Subcutaneous abdominal adipose tissue (tissue), 5 donors: ENCODE data around the gene RUNDC1.
"Not testable (repeated sequence)": the region's sequence is repeated elsewhere in the genome, so short reads cannot be mapped to it uniquely, and the experiment has no call there.

Source experiments
- H3K27ac ChIP-seq: one replicate; pipeline ENCODE4 v1.7.0; 2013; ENCODE audit warnings: low read depth, mild to moderate bottlenecking, inconsistent platforms, low read length, moderate library complexity
- H3K27me3 ChIP-seq, 5 donors: one replicate each; pipeline ENCODE4 v1.7.0; 2013; ENCODE audit warnings: low read length in 5 of 5, inconsistent platforms in 1 of 5; ENCODE audit not compliant: control insufficient read depth in 5 of 5, insufficient read depth in 4 of 5
- H3K36me3 ChIP-seq, 5 donors: one replicate each; pipeline ENCODE4 v1.7.0; 2013; ENCODE audit warnings: low read length in 5 of 5; ENCODE audit not compliant: control insufficient read depth in 5 of 5, insufficient read depth in 5 of 5
- H3K4me1 ChIP-seq, 5 donors: one replicate each; pipeline ENCODE4 v1.7.0; 2013; ENCODE audit warnings: low read length in 5 of 5, mild to moderate bottlenecking in 3 of 5, moderate library complexity in 1 of 5; ENCODE audit not compliant: control insufficient read depth in 5 of 5, insufficient read depth in 5 of 5
- H3K4me3 ChIP-seq, 5 donors: one replicate each; pipeline ENCODE4 v1.7.0; 2013; ENCODE audit warnings: low read length in 5 of 5, low read depth in 1 of 5
- H3K9ac ChIP-seq, 5 donors: one replicate each; pipeline ENCODE4 v1.7.0; 2013; ENCODE audit warnings: low read length in 5 of 5, mild to moderate bottlenecking in 4 of 5, moderate library complexity in 3 of 5
- H3K9me3 ChIP-seq, 5 donors: one replicate each; pipeline ENCODE4 v1.7.0; 2013; ENCODE audit warnings: low read length in 5 of 5; ENCODE audit not compliant: control insufficient read depth in 5 of 5
- donor health status: healthy.
- donor health status: healthy.
- donor health status: healthy.
- donor health status: healthy.
- donor health status: healthy.

Gene RUNDC1

GRCh38 chr17:42971589-42971988, 8.8 kb upstream of the RUNDC1 start:
- Histone ChIP-seq H3K9ac (no peak overlapping the region), H3K4me3 (no peak overlapping the region), H3K36me3 (no peaks in the 10 kb centered on the region), H3K27ac (no peak overlapping the region), H3K27me3 (no peaks in the 10 kb centered on the region), H3K4me1 (no peaks in the 10 kb centered on the region), H3K9me3 (no peaks in the 10 kb centered on the region)

GRCh38 chr17:42973323-42973722, 7.0 kb upstream of the RUNDC1 start:
- H3K9me3 ChIP-seq, H3K4me1 ChIP-seq, H3K4me3 ChIP-seq, H3K27me3 ChIP-seq, H3K9ac ChIP-seq, H3K36me3 ChIP-seq, H3K27ac ChIP-seq: not testable (repeated sequence)

- Histone ChIP-seq H3K36me3 (no peaks in the 10 kb centered on the region), H3K9ac (no peak overlapping the region), H3K27ac (no peak overlapping the region)
Observed at GRCh38 chr17:42975265-42975664, 5.1 kb upstream of the RUNDC1 start.

GRCh38 chr17:42975701-42976100, 4.7 kb upstream of the RUNDC1 start:
- H3K9ac ChIP-seq, H3K9me3 ChIP-seq, H3K27ac ChIP-seq, H3K4me3 ChIP-seq, H3K27me3 ChIP-seq, H3K36me3 ChIP-seq: not testable (repeated sequence)
- H3K4me1 ChIP-seq = peaks cover 0 to 11% (median 9%) of the 10 kb centered on the region in 5 donors

More at GRCh38 chr17:42975265-42975664, 5.1 kb upstream of the RUNDC1 start:
- Histone ChIP-seq H3K4me1 (peaks cover 0 to 9% (median 9%) of the 10 kb centered on the region in 5 donors), H3K4me3 (no peak overlapping the region), H3K27me3 (no peaks in the 10 kb centered on the region), H3K9me3 (no peaks in the 10 kb centered on the region)

- Histone ChIP-seq H3K27ac (peak within 1 kb of the TSS; percentile 69), H3K4me3 (peak within 1 kb of the TSS; percentile 82 to 95 (median 88)), H3K4me1 (peaks cover 0 to 36% (median 32%) of the 10 kb centered on the region in 5 donors), H3K36me3 (no peaks in the 10 kb centered on the region), H3K9ac (peak within 1 kb of the TSS in 4 of 5 donors; percentile 84 to 89 (median 87)), H3K9me3 (no peaks in the 10 kb centered on the region), H3K27me3 (no peaks in the 10 kb centered on the region)
Observed at GRCh38 chr17:42979511-42980273, 673 bp upstream of the RUNDC1 start, which contains the start of gene PTGES3L. PTGES3L (minus strand) TSS chr17:42980080; CDS start chr17:42980053, 27 bp downstream.

- H3K4me3 ChIP-seq = peak overlapping the region; percentile 82 to 95 (median 88)
- H3K27me3 ChIP-seq = no peaks in the 10 kb centered on the region
- H3K4me1 ChIP-seq = peaks cover 0 to 46% (median 43%) of the 10 kb centered on the region in 5 donors
- no peaks in the 10 kb centered on the region for H3K9me3 ChIP-seq
- H3K27ac ChIP-seq = peak overlapping the region; percentile 69
- H3K9ac ChIP-seq = peak overlapping the region; percentile 53 to 89 (median 87)
- H3K36me3 ChIP-seq = no peaks in the 10 kb centered on the region
Observed at GRCh38 chr17:42980766-42981397, 517 bp downstream of the RUNDC1 start.

GRCh38 chr17:42982266-42982665, 1.9 kb downstream of the RUNDC1 start:
- peaks cover 0 to 56% (median 54%) of the 10 kb centered on the region in 5 donors for H3K4me1 ChIP-seq
- peak overlapping the region in 2 of 5 donors; percentile 88 to 90 for H3K4me3 ChIP-seq
- no peaks in the 10 kb centered on the region for H3K9me3 ChIP-seq
- peaks cover 0 to 4% (median 3%) of the 10 kb centered on the region in 5 donors for H3K36me3 ChIP-seq
- H3K27ac ChIP-seq = no peak overlapping the region
- H3K27me3 ChIP-seq = no peaks in the 10 kb centered on the region
- no peak overlapping the region for H3K9ac ChIP-seq

- Histone ChIP-seq H3K9me3 (no peaks in the 10 kb centered on the region), H3K27me3 (no peaks in the 10 kb centered on the region), H3K36me3 (peaks cover 5 to 31% (median 25%) of the 10 kb centered on the region in 5 donors), H3K4me3 (no peak overlapping the region), H3K4me1 (peaks cover 0 to 60% (median 53%) of the 10 kb centered on the region in 5 donors), H3K27ac (peak overlapping the region; percentile 8), H3K9ac (no peak overlapping the region)
Observed at GRCh38 chr17:42985225-42985624, 4.9 kb downstream of the RUNDC1 start.

GRCh38 chr17:42989141-42989540, 8.8 kb downstream of the RUNDC1 start:
- no peaks in the 10 kb centered on the region for H3K9me3 ChIP-seq
- H3K36me3 ChIP-seq = peaks cover 9 to 68% (median 53%) of the 10 kb centered on the region in 5 donors
- H3K27ac ChIP-seq = no peak overlapping the region
- H3K9ac ChIP-seq = no peak overlapping the region
- peaks cover 0 to 42% (median 31%) of the 10 kb centered on the region in 5 donors for H3K4me1 ChIP-seq
- H3K4me3 ChIP-seq = no peak overlapping the region
- H3K27me3 ChIP-seq = no peaks in the 10 kb centered on the region
